CD14-positive monocyte (primary cell): ENCODE results near the gene TMEFF2. TPM values are rescaled to one million over a fixed set of nuclear protein-coding genes. Genes with fewer than 3 reads are reported as not detected.

ENCODE experiments used
- DNase-seq, 3 donors: peaks; one replicate each; pipeline ENCODE4 v3.0.0-alpha.2; 2011 to 2022
- H2AFZ ChIP-seq: 2 replicates; pipeline ENCODE4 v1.6.0; 2012; ENCODE audit warnings: mild to moderate bottlenecking, low read depth, low read length, inconsistent platforms; ENCODE audit not compliant: insufficient read depth, poor library complexity, severe bottlenecking
- H3K27ac ChIP-seq, 2 donors: 1 replicate in 1 of 2; 2 replicates in 1 of 2; pipeline ENCODE4 v1.5.1; 2012 to 2013; ENCODE audit warnings: low read length in 2 of 2, control low read depth in 1 of 2, inconsistent platforms in 1 of 2, low read depth in 1 of 2, mild to moderate bottlenecking in 1 of 2
- H3K27me3 ChIP-seq, 2 donors: one replicate each; pipeline versions ENCODE4 v1.6.0 to v1.6.1; 2011 to 2013; ENCODE audit warnings: low read length in 2 of 2; ENCODE audit not compliant: control insufficient read depth in 2 of 2, insufficient read depth in 2 of 2
- H3K36me3 ChIP-seq, 2 donors: replicated peaks in 1 of 2; 1 replicate in 1 of 2; 2 replicates in 1 of 2; pipeline versions ENCODE4 v1.5.1 to v1.6.1; 2012 to 2013; ENCODE audit warnings: low read length in 2 of 2, control low read depth in 1 of 2, inconsistent platforms in 1 of 2, mild to moderate bottlenecking in 1 of 2; ENCODE audit not compliant: insufficient read depth in 2 of 2, control insufficient read depth in 1 of 2
- H3K4me1 ChIP-seq, 2 donors: 1 replicate in 1 of 2; 2 replicates in 1 of 2; pipeline versions ENCODE4 v1.5.1 to v1.6.1; 2012 to 2013; ENCODE audit warnings: low read length in 2 of 2, control low read depth in 1 of 2, inconsistent platforms in 1 of 2, mild to moderate bottlenecking in 1 of 2, moderate library complexity in 1 of 2; ENCODE audit not compliant: insufficient read depth in 2 of 2, control insufficient read depth in 1 of 2
- H3K4me2 ChIP-seq: replicated peaks from 2 replicates; pipeline ENCODE3; 2012; ENCODE audit warnings: low read length, moderate library complexity, mild to moderate bottlenecking; ENCODE audit not compliant: poor library complexity, severe bottlenecking; ENCODE audit errors: extremely low read depth
- H3K4me3 ChIP-seq, 3 experiments: fragments of 200-600 bp in 1 of 3; sonication (generic) in 1 of 3; replicated peaks in 1 of 3; 1 replicate in 2 of 3; 2 replicates in 1 of 3; pipeline ENCODE4 v1.5.1; 2011 to 2013; ENCODE audit warnings: low read length in 3 of 3, mild to moderate bottlenecking in 3 of 3, control low read depth in 2 of 3, low read depth in 2 of 3, inconsistent platforms in 1 of 3, moderate library complexity in 1 of 3
- H3K79me2 ChIP-seq: 2 replicates; pipeline ENCODE4 v1.6.0; 2012; ENCODE audit warnings: mild to moderate bottlenecking, control low read depth, inconsistent platforms, low read length, moderate library complexity; ENCODE audit not compliant: insufficient read depth
- H3K9ac ChIP-seq: 2 replicates; pipeline ENCODE4 v1.6.0; 2017; ENCODE audit warnings: low read length, mild to moderate bottlenecking; ENCODE audit not compliant: insufficient read depth, poor library complexity, severe bottlenecking
- H3K9me3 ChIP-seq, 2 donors: replicated peaks in 1 of 2; 1 replicate in 1 of 2; 2 replicates in 1 of 2; pipeline versions ENCODE4 v1.5.1 to v1.6.1; 2012 to 2013; ENCODE audit warnings: low read length in 2 of 2, control low read depth in 1 of 2; ENCODE audit not compliant: control insufficient read depth in 1 of 2, insufficient read depth in 1 of 2
- H4K20me1 ChIP-seq: 2 replicates; pipeline ENCODE4 v1.6.0; 2012; ENCODE audit warnings: mild to moderate bottlenecking, low read length, control low read depth, moderate library complexity; ENCODE audit not compliant: insufficient read depth
- H3K27ac Mint-ChIP-seq, 7 donors: one replicate each; pipeline ENCODE4 v1.8.0; 2020; ENCODE audit warnings: mild to moderate bottlenecking in 7 of 7, mixed read lengths in 7 of 7, moderate library complexity in 6 of 7, inconsistent platforms in 2 of 7
- H3K27me3 Mint-ChIP-seq, 3 donors: one replicate each; pipeline ENCODE4 v1.8.0; 2021 to 2022; ENCODE audit warnings: low read depth in 3 of 3, mild to moderate bottlenecking in 3 of 3, mixed read lengths in 3 of 3, moderate library complexity in 3 of 3, inconsistent platforms in 1 of 3
- H3K36me3 Mint-ChIP-seq, 2 donors: one replicate each; pipeline ENCODE4 v1.8.0; 2020; ENCODE audit warnings: mixed read lengths in 2 of 2, inconsistent platforms in 1 of 2, mild to moderate bottlenecking in 1 of 2
- H3K4me1 Mint-ChIP-seq: one replicate; pipeline ENCODE4 v1.8.0; 2020; ENCODE audit warnings: mild to moderate bottlenecking, mixed read lengths
- H3K4me3 Mint-ChIP-seq, 2 donors: one replicate each; pipeline ENCODE4 v1.8.0; 2020; ENCODE audit warnings: mild to moderate bottlenecking in 2 of 2, mixed read lengths in 2 of 2, moderate library complexity in 1 of 2
- H3K9me3 Mint-ChIP-seq, 7 donors: one replicate each; pipeline ENCODE4 v1.8.0; 2020 to 2022; ENCODE audit warnings: mixed read lengths in 7 of 7, mild to moderate bottlenecking in 6 of 7, moderate library complexity in 6 of 7, inconsistent platforms in 2 of 7
- WGBS: methylation state at CpG from one replicate; pipeline ENCODE4 v1.1.5; 2013; ENCODE audit warnings: missing lambda C conversion rate; ENCODE audit not compliant: insufficient coverage; 5-methylcytosine and 5-hydroxymethylcytosine counted together
- intact Hi-C, 2 donors: fragments of 100-400 bp; cut with micrococcal nuclease; formaldehyde crosslinking; loops; one replicate each; pipeline versions ENCODE4 v1.15.0 to v1.15.1; 2023
- polyA plus RNA-seq, 3 donors: library from polyadenylated mRNA; depleted of rRNA in 1 of 3; unstranded in 2 of 3; stranded (reverse) in 1 of 3; fragments of 300-500 nt in 2 of 3; fragments of >200 nt in 1 of 3; fragmentation: Illumina TruSeq in 2 of 3; gene quantifications; 1 replicate in 2 of 3; 2 replicates in 1 of 3; pipeline ENCODE4 v1.2.3, GENCODE V29; 2012 to 2021
- TF ChIP-seq, protein P1 (sequence below): fragments of 200-600 bp; IDR thresholded peaks from one replicate; pipeline ENCODE4 v1.8.0; 2022; ENCODE audit warnings: antibody characterized with exemption, mild to moderate bottlenecking

TMEFF2 gene
- polyA plus RNA-seq, 3 donors = not detected

DNA sequence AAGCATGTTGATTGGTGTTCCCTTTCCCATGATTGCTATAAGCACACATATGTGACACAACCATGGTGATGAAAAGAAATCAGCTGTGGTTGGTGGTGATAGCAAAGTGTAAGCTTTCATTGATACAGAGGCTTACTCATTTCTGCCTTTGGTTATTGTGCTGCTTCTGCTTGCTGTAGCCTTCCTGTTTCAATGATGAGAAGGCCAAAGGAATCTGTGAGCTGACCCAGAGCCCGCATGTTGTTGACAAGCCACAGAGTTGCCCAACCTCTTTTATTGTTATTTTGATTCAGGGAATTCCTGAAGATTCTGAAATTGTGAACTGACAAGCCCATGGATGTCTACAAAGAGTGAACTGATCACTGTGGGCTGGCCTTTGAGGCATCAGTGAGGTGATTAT lies 164.4 kb downstream of the TMEFF2 start:
- Mint-ChIP-seq H3K36me3 (no peaks in the 10 kb centered on the region), H3K4me1 (no peaks in the 10 kb centered on the region), H3K27ac (no peak overlapping the region), H3K27me3 (peaks cover 0 to 1% (median 0%) of the 10 kb centered on the region in 3 donors), H3K4me3 (no peak overlapping the region), H3K9me3 (peaks cover 0 to 4% (median 0%) of the 10 kb centered on the region in 7 donors)
- no peaks in the 10 kb centered on the region for H3K9me3 ChIP-seq
- TF ChIP-seq, protein P1, sequence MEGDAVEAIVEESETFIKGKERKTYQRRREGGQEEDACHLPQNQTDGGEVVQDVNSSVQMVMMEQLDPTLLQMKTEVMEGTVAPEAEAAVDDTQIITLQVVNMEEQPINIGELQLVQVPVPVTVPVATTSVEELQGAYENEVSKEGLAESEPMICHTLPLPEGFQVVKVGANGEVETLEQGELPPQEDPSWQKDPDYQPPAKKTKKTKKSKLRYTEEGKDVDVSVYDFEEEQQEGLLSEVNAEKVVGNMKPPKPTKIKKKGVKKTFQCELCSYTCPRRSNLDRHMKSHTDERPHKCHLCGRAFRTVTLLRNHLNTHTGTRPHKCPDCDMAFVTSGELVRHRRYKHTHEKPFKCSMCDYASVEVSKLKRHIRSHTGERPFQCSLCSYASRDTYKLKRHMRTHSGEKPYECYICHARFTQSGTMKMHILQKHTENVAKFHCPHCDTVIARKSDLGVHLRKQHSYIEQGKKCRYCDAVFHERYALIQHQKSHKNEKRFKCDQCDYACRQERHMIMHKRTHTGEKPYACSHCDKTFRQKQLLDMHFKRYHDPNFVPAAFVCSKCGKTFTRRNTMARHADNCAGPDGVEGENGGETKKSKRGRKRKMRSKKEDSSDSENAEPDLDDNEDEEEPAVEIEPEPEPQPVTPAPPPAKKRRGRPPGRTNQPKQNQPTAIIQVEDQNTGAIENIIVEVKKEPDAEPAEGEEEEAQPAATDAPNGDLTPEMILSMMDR = no peak
- no peak for DNase-seq
- no peaks in the 10 kb centered on the region for H3K79me2 ChIP-seq
- H3K27me3 ChIP-seq = no peaks in the 10 kb centered on the region
- H3K4me2 ChIP-seq = no peak overlapping the region
- H3K4me1 ChIP-seq = no peaks in the 10 kb centered on the region
- H3K9ac ChIP-seq = no peak overlapping the region
- H3K4me3 ChIP-seq = no peak overlapping the region
- 70% methylated on average over 1 of the region's 1 CpG for WGBS
- H4K20me1 ChIP-seq = no peaks in the 10 kb centered on the region
- H2AFZ ChIP-seq = no peak overlapping the region
- intact Hi-C loops = no loop called here
- H3K27ac ChIP-seq = no peak overlapping the region
- no peaks in the 10 kb centered on the region for H3K36me3 ChIP-seq

DNA sequence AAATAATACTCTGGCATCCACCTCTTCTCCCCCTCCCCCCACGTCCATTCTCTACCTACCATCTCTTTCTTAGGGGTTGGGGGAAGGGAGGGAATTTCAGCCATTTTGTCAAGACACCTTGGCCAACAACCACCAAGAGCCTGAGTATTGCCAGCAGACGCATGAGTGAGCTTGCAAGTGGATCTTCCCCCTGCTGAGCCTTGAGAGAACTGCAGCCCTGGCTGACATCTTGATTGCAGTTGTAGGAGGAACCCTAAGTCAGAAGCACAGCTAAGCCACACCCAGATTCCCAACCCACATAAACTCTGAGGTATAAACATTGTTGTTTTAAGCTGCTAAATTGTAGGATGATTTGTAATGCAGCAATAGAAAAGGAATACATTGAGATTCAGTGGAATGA lies 165.6 kb downstream of the TMEFF2 start:
- WGBS = no CpG with 5 or more reads among the region's 2 CpGs
- no peak overlapping the region for H3K27ac Mint-ChIP-seq
- no peak overlapping the region for H2AFZ ChIP-seq

More for the DNA sequence above, 165.6 kb downstream of the TMEFF2 start:
- Mint-ChIP-seq H3K4me3 (no peak overlapping the region), H3K9me3 (peaks cover 0 to 4% (median 0%) of the 10 kb centered on the region in 7 donors), H3K27me3 (peaks cover 0 to 1% (median 0%) of the 10 kb centered on the region in 3 donors), H3K36me3 (no peaks in the 10 kb centered on the region), H3K4me1 (no peaks in the 10 kb centered on the region)
- no peaks in the 10 kb centered on the region for H3K36me3 ChIP-seq
- no peak overlapping the region for H3K4me3 ChIP-seq
- H3K79me2 ChIP-seq = no peaks in the 10 kb centered on the region
- no peak for DNase-seq
- no peaks in the 10 kb centered on the region for H4K20me1 ChIP-seq
- H3K4me1 ChIP-seq = no peaks in the 10 kb centered on the region
- H3K27ac ChIP-seq = no peak overlapping the region
- H3K4me2 ChIP-seq = no peak overlapping the region
- no peak overlapping the region for H3K9ac ChIP-seq
- intact Hi-C loops = no loop called here
- H3K27me3 ChIP-seq = no peaks in the 10 kb centered on the region
- no peaks in the 10 kb centered on the region for H3K9me3 ChIP-seq
- TF ChIP-seq, protein P1 = no peak
